Mesenteric fat pad (tissue), 1 donor: Measurements from ENCODE around the gene NUBP1. TPM values are rescaled to one million over a fixed set of nuclear protein-coding genes. Genes with fewer than 3 reads are reported as not detected.
"Not testable (repeated sequence)": the region's sequence is repeated elsewhere in the genome, so short reads cannot be mapped to it uniquely, and the experiment has no call there.

Experiments used
- DNase-seq: peaks from one replicate; pipeline ENCODE4 v3.0.0-alpha.2; 2020; ENCODE audit warnings: low spot score
- long read RNA-seq: library from polyadenylated mRNA; unstranded; transcript quantifications from one replicate; pipeline ENCODE4 v2.0.0, GENCODE V29; 2020
- total RNA-seq: library from RNA; stranded (reverse); fragmentation: NEBNext Ultra II Directional; extraction: Animal tissue kit (Norgen Biotek cat#: 25700); gene quantifications from one replicate; pipeline ENCODE4 v1.2.1, GENCODE V29; 2021
- donor health status: DM: yes; HTN: yes; CAD: no.

Gene NUBP1
- 32.9 TPM for total RNA-seq
- long read RNA-seq, transcript NUBP1-201 (11 exons, 1,228 nt) = major isoform, 26 of 47 reads
- long read RNA-seq, partial matches to known transcripts = 10 of 47 reads
- long read RNA-seq, other reads (novel, unspliced or antisense) = 10 of 47 reads

DNA sequence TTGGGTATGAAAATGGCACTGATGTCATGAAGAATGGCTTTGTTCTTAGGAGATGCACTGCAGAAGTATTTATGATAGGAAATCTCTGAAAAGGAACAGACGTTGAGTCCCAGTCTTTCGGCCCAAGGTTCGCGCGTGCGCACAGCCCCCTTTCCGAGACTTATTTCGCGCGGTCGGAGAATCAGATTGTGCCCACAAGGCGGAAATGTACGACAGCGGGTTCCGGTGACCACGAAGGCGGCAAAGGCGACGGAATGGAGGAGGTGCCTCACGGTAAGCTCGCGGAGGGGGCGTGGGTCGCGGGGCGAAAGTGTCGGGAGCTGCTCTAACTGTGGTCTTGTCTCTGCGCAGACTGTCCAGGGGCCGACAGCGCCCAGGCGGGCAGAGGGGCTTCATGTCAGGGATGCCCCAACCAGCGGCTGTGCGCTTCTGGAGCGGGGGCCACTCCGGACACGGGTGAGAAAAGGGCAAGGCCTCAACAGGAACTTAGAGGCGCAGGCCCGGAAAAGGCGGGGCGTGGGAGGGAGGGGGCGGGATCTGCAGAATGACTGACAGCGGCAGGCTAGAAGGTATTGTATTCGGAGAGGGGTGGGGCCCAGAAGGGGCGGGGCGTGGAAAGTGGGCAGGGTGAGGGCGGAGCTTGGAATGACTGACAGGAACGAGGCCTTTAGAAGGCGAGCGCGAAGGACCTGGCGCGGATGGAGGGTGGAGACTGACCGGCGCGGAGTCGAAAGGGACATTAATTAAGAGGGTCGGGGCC, at the start of gene NUBP1:
Gene NUBP1 (plus strand): TSS at position 233 of the 760 bp plus-strand sequence. CDS start 22 bp downstream, at position 255.
- peak; percentile 100 for DNase-seq

- DNase-seq = no peak
Observed at GRCh38 chr16:10693889-10694288, 49.8 kb upstream of the NUBP1 start.

GRCh38 chr16:10694306-10694705, 49.3 kb upstream of the NUBP1 start:
- no peak for DNase-seq

DNA sequence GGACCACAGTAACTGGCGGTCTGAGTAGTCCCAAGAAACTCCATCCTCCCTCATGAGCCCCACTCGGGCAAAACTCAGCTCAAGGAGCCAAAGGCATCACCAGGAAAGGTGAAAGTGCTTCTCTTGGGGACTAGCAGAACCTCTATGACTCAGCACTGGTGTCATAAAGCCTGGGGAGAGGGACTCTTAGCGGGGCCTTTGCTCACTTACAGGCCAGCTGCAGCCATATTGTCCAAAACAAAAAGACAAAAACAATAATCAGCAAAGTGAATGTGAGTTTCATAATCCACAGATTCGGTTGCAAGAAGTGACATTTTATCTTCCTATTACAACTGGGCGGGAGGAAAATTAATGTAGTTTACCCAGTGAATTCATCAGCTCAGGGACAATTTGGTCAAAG, 48.8 kb upstream of the NUBP1 start, which contains the start of gene TEKT5:
Gene TEKT5 (minus strand): TSS at position 101 of the 400 bp plus-strand sequence. CDS start 57 bp downstream, at position 44.
- DNase-seq = no peak

- no peak for DNase-seq
Observed at GRCh38 chr16:10699756-10700155, 43.9 kb upstream of the NUBP1 start.

GRCh38 chr16:10708969-10709368, 34.7 kb upstream of the NUBP1 start:
- DNase-seq = no peak

DNA sequence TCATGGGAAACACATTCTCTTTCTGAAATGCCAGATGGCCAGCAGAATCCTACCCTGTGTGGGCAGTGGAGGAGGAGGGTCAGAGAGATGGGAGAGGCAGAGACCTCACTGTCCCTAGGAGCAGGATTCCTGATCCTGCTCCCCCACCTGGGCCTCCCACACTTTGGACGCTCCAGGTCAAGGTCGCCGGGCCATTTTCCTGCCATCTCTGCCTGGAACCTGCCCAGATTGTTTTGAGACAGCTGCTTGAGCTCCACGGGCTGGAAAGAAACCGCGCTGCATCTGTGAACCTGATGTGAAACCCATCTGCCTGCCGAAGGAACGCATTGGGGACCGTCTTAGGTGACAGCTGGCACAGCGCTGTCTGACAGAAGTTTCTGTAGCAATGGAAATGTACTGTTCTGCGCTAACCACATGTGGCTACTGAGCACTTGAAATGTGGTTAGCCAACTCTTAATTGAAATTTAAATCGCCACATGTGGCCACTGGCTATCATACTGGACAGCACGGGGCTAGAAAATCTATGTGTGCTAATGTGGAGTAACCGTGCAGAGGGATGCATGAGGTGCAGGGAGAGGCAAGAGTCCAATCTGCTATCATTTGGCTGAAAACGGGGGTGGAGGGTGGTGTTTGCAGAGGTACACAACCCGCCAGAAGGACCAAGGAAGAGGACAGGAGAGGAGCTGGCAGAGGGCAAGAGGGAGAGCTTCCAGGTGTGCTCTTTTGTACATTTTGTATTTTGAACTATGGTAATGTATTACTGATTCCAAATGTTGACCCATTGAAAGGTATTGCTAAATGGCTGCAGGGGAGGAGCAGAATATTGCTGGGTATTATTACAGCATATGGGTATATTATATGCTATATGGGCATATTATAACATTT, 15.4 kb upstream of the NUBP1 start:
- no peak for DNase-seq

DNA sequence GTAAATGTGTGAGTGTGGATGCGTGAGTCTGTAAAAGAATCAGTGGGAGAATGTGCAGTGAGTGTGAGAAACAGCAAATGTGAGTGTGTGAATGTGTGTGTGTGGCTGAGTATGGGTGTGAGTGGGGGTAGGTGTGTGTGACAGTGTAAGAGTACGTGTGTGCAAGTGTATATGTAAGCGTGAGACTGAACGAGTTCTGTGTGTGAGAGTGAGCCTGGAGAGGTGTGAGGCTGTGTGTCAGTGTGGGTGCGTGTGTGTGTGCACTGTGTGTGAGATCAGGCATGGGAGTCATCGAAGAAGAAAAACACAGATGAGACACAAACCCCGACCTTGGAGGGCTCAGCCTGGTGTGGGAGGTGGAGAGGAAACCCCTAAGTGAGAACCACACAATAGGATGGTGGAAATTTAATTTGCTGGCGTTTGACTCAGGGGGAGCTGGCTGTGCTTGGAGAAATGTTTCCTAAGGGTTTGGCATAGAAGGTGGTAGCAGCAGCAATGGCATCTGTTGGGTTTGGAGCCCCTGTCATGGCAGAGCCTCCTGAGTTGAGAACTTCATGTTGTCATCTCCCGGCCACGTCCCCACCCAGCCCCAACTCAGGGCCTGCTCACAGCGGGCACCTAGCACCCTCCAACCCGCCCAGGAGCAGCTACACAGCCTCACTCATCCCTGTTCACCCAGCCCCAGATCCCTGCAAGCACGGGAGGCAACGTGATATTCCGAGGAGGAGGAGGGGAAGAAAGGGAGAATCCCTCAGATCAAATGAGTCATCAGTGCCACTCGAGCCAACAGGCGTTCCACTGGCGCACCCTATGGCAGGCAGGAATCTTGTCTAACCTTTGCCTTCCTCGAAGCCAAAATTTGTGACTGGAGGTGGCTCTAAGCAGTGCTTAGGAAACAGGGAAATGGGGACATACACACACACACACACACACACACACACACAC, 14.3 kb upstream of the NUBP1 start:
- no peak for DNase-seq

DNA sequence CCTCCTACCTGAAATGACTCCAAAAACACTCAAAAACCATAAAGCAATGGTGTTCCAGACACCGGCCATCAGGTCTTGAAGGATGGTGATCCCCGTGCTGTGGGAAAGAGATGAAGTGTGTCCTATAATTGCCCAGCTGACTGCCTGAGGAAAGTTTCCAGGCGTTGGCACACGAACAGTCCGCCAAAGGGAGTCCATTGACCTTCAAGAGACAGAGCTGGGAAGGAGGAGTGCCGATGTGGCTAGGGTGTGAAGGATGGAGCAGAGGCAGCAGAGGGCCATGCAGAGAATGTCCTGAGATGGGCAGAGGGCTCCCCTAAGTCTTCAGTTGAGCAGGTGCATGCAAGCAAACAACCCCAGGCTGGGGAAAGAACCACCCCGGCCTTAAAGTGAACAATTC, 11.9 kb upstream of the NUBP1 start:
- no peak for DNase-seq

- no peak for DNase-seq
Observed at GRCh38 chr16:10737068-10737625, 6.5 kb upstream of the NUBP1 start.

DNA sequence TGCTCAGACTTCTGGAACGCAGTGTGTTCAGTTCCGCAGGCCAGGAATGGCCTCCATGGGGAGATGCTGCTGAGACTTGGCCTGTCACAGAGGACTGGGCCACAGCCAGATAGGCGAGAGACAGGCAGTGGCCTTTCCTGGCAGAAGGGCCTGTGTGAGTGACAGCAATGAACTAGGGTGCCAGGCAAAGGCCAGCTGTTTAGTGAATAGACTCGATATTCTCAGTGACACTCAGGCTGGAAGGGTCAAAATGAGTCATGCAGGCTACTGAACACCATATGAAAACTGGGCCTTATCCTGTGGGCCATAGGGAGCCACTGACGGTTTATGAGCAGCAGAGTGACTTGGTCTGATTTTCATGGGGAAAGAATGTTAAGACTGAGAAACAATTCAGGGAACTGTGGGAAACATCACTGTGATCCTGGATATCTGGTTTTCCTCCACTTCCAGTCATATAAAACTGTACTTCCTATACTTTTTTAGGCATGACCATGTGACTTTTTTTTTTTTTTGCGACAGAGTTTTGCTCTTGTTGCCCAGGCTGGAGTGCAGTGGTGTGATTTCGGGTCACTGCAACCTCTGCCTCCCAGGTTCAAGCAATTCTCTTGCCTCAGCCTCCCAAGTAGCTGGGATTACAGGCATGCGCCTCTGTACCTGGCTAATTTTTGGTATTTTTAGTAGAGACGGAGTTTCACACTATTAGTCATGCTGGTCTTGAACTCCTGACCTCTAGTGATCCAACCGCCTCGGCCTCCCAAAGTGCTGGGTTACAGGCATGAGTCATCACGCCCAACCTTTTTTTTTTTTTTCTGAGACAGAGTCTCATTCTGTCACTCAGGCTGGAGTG, 5.2 kb upstream of the NUBP1 start:
- DNase-seq = no peak

DNA sequence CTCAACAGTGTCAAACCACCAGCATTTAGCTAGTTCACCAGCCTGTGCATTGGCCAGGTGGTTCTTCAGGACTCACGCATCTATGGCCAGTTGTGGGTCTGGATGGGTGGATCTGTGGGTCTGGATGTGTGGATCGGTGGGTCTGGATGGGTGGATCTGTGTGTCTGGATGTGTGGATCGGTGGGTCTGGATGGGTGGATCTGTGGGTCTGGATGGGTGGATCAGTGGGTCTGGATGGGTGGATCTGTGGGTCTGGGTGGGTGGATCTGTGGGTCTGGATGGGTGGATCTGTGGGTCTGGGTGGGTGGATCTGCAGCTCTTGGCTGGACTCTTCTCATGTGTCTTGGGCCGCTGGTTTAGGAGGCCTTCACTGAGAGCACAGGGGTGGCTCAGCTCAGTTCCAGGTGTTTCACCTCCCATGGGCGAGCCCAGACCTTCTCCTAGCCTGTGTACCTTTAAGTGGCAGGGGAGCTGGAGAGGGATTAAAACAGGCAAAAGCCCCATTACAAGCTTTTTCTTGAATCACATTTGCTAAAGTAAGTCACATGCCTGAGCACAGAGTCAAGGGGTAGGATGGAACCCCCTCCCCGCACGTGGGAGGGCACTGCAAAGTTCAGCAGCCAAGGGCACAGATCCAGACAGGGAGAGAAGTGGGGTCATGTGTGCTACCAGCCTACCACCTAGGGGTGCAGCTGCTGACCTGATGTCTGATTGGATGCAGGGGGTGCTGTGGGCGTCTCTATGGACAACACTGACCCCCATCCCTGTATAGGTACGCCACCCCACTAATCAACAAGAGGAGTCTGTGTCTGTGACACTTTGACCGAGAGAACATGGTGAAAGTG, 3.4 kb upstream of the NUBP1 start:
- DNase-seq = no peak

- DNase-seq = no peak
Observed at GRCh38 chr16:10740845-10741208, 2.8 kb upstream of the NUBP1 start.

GRCh38 chr16:10741249-10741648, 2.4 kb upstream of the NUBP1 start:
- not testable (repeated sequence) for DNase-seq

DNA sequence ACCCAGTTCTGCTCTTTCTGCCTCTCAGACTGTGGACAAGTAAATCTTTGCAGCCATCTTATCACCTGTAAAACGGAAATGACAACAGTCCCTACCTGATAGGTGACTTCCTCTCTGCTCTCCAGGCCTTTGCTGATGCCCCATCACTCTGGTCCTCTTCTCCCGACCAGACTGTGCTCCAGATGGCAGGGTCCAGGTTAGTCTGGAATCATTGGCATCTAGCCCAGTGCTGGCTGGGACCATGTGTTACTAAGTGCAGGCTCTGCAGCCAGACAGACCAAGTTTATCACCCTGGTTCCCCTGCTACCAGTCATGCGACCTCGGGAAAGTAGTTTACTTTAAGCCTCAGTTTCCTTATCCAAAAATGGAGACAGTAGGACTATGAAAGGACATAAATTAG, 1.8 kb upstream of the NUBP1 start:
- no peak for DNase-seq

DNA sequence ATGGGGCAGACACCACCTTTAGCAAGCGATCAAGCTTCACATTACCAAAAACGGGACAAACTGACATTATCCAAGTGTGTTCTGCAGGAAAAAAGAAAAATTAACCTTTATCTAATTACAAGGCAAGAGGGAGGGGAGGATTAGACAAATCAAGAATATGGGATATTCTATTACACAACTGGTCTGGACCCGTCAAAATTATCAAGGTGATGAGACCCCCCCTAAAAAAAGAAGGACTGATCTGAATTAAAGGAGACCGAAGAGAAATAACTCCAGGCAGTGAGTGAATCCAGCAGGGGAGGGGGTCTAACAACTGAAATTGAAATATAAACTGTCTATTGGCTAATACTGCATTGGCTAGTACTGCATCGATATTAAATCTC, 424 bp upstream of the NUBP1 start:
- DNase-seq = no peak

- DNase-seq = peak; percentile 14
Observed at GRCh38 chr16:10744370-10745030, 858 bp downstream of the NUBP1 start.

- DNase-seq = no peak
Observed at GRCh38 chr16:10745841-10746240, 2.2 kb downstream of the NUBP1 start.
